LNCAP (cell line): ENCODE results near the gene ZNF750.

Experiments
- CTCF ChIP-seq: fragments of 450-650 bp; IDR thresholded peaks from 2 replicates; pipeline ENCODE4 v1.5.1; 2017; ENCODE audit warnings: mild to moderate bottlenecking

Gene ZNF750

GRCh38 chr17:82832881-82833475 lies 6.8 kb downstream of the ZNF750 start:
- TF ChIP-seq CTCF, result no peak

- no peak for TF ChIP-seq CTCF
Observed at GRCh38 chr17:82832411-82832810, 7.4 kb downstream of the ZNF750 start.

- no peak for TF ChIP-seq CTCF
Observed at GRCh38 chr17:82831818-82832200, 8.0 kb downstream of the ZNF750 start.

GRCh38 chr17:82831041-82831817 lies 8.6 kb downstream of the ZNF750 start:
- TF ChIP-seq CTCF, result no peak

- TF ChIP-seq CTCF, result no peak
Observed at GRCh38 chr17:82830249-82830661, 9.6 kb downstream of the ZNF750 start.

DNA sequence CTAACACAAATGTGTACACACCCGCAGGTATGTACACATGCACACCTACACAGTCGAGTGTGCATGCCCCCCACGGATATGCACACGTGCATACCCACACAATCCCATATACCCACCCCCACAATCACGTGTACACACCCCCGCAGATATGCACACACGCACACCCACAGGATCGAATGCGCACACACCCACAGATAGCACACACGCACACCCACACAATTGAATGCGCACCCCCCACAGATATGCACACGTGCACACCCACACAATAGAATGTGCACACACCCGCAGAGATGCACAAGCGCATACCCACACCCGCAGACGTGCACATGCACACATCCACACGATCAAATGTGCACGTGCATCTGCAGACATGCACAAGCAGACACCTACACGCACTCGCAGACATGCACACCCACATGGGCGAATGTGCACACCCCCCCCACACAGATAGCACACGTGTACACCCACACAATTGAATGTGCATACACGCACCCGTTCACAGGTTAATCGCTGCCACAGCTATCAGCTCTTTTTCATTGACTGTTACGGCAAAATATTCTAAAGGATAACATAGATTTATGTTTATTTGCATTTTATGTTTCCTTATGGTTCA lies 10.8 kb downstream of the ZNF750 start:
- TF ChIP-seq CTCF, result no peak

- TF ChIP-seq CTCF, result no peak
Observed at GRCh38 chr17:82826956-82827355, 12.9 kb downstream of the ZNF750 start.
